Cardiac muscle cell (in vitro differentiated cells and primary cell): ENCODE measurements around the gene EML4. TPM values are rescaled to one million over a fixed set of nuclear protein-coding genes. Genes with fewer than 3 reads are reported as not detected.
"Not testable (repeated sequence)": the region's sequence is repeated elsewhere in the genome, so short reads cannot be mapped to it uniquely, and the experiment has no call there.

ENCODE experiments used
- DNase-seq, 2 donors: peaks; one replicate each; pipeline versions ENCODE4 v3.0.0 to v3.0.0-alpha.2; 2010 to 2017; ENCODE audit warnings: low read depth in 1 of 2, low spot score in 1 of 2
- H3K27ac ChIP-seq: fragments of 200-600 bp; sonication (generic); 2 replicates; pipeline ENCODE4 v1.5.1; 2016
- H3K27me3 ChIP-seq: fragments of 200-600 bp; sonication (generic); 2 replicates; pipeline ENCODE4 v1.6.0; 2016; ENCODE audit warnings: control low read depth
- H3K36me3 ChIP-seq: fragments of 200-600 bp; sonication (generic); 2 replicates; pipeline ENCODE4 v1.5.1; 2016; ENCODE audit warnings: control low read depth
- H3K4me1 ChIP-seq: fragments of 200-600 bp; sonication (generic); 2 replicates; pipeline ENCODE4 v1.8.1; 2017; ENCODE audit warnings: low read depth, mild to moderate bottlenecking, mixed run types
- H3K4me3 ChIP-seq: fragments of 200-600 bp; sonication (generic); 2 replicates; pipeline ENCODE4 v1.5.1; 2016; ENCODE audit warnings: mild to moderate bottlenecking
- H3K9me3 ChIP-seq: fragments of 200-600 bp; sonication (generic); 2 replicates; pipeline ENCODE4 v1.5.1; 2017; ENCODE audit warnings: low read depth, mild to moderate bottlenecking, control low read depth
- polyA plus RNA-seq: library from polyadenylated mRNA; unstranded; fragments of >200 nt; fragmentation: Nextera tagmentation; extraction: Ambion mirVana; gene quantifications from 2 replicates; pipeline ENCODE4 v1.2.1, GENCODE V29; 2016
- total RNA-seq: library from RNA; depleted of rRNA; stranded (reverse); fragments of >200 nt; gene quantifications from 2 replicates; pipeline ENCODE4 v1.2.3, GENCODE V29; 2016
- TF ChIP-seq, protein P1 (sequence below): IDR thresholded peaks from 2 replicates; pipeline ENCODE4 v1.5.1; 2012; ENCODE audit warnings: low read depth, mild to moderate bottlenecking, low read length

The EML4 gene
- total and polyA plus RNA-seq, 2 experiments from 2014 or later, result 46.6 to 56.2 TPM

DNA sequence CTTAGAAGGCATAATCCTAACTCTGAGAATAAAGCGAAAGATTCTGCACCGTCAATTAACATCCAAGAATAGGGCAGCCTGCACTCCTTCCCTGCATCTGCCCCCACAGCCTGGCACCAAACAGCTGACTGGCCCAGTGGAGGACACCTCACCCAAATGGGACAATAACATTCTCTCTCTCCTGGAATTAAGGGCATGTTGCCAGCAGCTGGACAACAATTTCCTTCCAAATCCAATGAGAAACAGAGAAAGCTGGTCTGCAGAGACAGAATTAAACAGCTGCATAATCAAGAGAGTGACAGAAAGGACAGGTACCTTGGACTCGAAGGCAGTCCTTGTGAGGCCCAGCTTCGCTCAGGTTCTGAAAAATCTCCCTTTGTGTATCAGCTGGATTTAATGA is 176.8 kb downstream of the EML4 start:
- Histone ChIP-seq H3K36me3 (no peaks in the 10 kb centered on the region), H3K4me1 (peaks cover 9% of the 10 kb centered on the region), H3K4me3 (no peak overlapping the region), H3K9me3 (no peaks in the 10 kb centered on the region), H3K27me3 (no peaks in the 10 kb centered on the region), H3K27ac (no peak overlapping the region)
- no peak for DNase-seq
- TF ChIP-seq, protein P1, sequence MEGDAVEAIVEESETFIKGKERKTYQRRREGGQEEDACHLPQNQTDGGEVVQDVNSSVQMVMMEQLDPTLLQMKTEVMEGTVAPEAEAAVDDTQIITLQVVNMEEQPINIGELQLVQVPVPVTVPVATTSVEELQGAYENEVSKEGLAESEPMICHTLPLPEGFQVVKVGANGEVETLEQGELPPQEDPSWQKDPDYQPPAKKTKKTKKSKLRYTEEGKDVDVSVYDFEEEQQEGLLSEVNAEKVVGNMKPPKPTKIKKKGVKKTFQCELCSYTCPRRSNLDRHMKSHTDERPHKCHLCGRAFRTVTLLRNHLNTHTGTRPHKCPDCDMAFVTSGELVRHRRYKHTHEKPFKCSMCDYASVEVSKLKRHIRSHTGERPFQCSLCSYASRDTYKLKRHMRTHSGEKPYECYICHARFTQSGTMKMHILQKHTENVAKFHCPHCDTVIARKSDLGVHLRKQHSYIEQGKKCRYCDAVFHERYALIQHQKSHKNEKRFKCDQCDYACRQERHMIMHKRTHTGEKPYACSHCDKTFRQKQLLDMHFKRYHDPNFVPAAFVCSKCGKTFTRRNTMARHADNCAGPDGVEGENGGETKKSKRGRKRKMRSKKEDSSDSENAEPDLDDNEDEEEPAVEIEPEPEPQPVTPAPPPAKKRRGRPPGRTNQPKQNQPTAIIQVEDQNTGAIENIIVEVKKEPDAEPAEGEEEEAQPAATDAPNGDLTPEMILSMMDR, result no peak

DNA sequence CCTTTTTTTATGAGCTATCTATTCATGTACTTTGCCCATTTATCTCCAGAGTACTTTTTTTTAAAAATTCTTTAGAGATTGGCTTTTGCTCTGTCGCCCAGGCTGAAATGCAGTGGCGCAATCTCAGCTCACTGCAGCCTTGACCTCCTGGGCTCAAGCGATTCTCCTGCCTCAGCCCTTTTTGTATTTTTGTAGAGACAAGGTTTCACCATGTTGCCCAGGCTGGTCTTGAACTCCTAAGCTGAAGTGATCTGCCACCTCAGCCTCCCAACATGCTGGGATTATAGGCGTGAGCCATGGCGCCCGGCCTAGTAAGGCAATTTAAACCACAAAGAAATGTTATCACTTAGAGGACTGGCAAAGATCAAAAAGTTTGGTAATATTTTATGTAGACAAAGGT is 177.7 kb downstream of the EML4 start:
- H3K9me3 ChIP-seq, H3K4me3 ChIP-seq, H3K36me3 ChIP-seq, H3K4me1 ChIP-seq, H3K27me3 ChIP-seq, H3K27ac ChIP-seq, DNase-seq: not testable (repeated sequence)

DNA sequence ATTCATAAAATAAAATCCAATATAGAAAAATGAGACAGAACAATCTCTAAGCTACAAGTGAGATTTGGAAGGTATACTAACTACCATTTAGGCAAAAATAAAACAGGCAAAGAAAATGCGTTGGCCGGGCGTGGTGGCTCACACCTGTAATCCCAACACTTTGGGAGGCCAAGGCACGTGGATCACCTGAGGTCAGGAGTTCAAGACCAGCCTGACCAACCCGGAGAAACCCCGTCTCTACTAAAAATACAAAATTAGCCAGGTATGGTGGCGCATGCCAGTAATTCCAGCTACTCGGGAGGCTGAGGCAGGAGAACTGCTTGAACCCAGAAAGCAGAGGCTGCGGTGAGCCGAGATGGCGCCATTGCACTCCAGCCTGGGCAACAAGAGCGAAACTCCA is 178.4 kb downstream of the EML4 start:
- H3K27me3 ChIP-seq, H3K36me3 ChIP-seq, H3K9me3 ChIP-seq, H3K27ac ChIP-seq, H3K4me3 ChIP-seq, H3K4me1 ChIP-seq, DNase-seq: not testable (repeated sequence)

DNA sequence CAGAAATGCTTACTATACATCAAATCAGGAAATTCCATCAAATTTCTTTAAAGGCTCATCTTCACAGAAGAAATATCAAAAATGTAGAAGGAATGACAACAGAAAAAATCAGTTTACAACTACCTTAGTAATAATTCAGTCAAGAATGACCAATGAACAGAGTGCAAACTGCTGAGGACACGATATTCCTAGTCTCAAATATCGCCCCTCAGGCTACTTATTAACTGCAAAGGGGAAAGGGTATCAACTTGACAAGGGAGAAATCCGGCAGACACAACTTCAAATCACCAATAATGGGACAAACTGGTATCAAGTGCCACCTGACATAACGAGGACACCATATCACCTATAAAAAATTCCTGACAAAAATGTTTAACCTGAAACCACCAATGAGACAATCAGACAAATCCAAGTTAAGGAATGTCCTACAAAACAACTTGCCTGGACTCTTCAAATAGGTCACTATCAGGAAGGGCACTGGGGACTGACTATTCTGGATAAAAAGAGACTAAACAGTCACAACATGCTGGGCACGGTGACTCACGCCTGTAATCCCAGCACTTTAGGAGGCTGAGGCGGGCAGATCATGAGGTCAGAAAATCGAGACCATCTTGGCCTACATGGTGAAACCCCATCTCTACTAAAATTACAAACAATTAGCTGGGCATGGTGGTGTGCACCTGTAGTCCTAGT is 179.1 kb downstream of the EML4 start:
- Histone ChIP-seq H3K27me3 (no peaks in the 10 kb centered on the region), H3K9me3 (no peaks in the 10 kb centered on the region), H3K27ac (no peak overlapping the region), H3K4me1 (peaks cover 7% of the 10 kb centered on the region), H3K36me3 (no peaks in the 10 kb centered on the region), H3K4me3 (no peak overlapping the region)
- TF ChIP-seq, protein P1, result no peak
- DNase-seq, result no peak

DNA sequence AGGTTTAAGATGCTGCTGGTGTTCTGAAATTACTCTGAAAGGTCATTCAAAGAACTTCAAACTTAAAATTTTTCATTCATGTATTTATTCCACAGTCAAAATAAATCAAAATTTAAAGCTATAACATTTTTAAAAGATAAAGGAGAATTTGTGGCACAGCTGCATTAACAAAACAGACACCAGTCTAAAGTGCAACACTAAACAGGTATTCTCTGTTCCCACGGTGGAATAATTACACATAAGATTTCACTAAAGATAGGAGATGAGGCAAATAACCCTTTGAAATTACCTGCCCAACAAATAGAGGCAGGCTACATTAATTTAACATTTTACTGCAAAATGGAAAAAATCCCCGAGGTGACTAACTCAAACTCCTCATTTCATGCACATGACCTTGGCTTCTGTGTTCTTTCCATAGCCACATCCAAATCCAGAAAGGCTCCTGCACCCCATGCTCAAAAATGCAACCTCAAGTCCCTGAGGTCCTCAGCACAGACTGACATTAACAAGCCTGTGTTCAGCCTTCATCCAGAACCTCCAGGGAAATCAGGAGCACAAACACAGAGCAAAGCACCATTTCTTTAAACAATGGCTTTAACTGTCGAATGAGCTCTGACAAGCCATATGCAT is 181.4 kb downstream of the EML4 start:
- peaks cover 3% of the 10 kb centered on the region for H3K4me1 ChIP-seq
- H3K27ac ChIP-seq, result no peak overlapping the region
- H3K27me3 ChIP-seq, result no peaks in the 10 kb centered on the region
- no peak overlapping the region for H3K4me3 ChIP-seq
- no peak for DNase-seq
- no peaks in the 10 kb centered on the region for H3K36me3 ChIP-seq
- TF ChIP-seq, protein P1, result no peak
- H3K9me3 ChIP-seq, result no peaks in the 10 kb centered on the region

DNA sequence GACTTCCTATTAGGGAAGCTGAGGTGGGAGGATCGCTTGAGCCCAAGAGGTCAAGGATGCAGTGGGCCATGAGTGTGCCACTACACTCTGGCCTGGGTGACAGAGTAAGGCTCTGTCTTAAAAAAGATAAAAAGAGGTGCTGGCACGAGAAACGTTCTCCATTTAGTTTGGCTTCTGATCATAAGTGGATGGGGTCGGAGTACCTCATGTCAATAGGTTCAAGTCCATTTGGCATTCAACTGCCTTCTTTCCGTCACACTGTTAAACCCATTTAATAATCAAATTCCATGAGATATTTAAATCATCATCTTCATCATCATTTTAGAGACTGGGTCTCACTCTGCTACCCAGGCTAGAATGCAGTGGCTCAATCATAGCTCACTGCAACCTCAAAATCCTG is 182.7 kb downstream of the EML4 start:
- H3K36me3 ChIP-seq, result no peaks in the 10 kb centered on the region

More for the DNA sequence above, 182.7 kb downstream of the EML4 start:
- Histone ChIP-seq H3K9me3 (no peaks in the 10 kb centered on the region), H3K27ac (no peak overlapping the region), H3K27me3 (no peaks in the 10 kb centered on the region), H3K4me1 (peaks cover 3% of the 10 kb centered on the region), H3K4me3 (no peak overlapping the region)
- TF ChIP-seq, protein P1, result no peak
- DNase-seq, result no peak
